IMR-90 (cell line): Measurements from ENCODE around the gene C20orf144. TPM values are rescaled to one million over a fixed set of nuclear protein-coding genes. Genes with fewer than 3 reads are reported as not detected.

ENCODE experiments used
- ATAC-seq: fragments of 200-7000 bp; cut with Tn5 transposase; 2 replicates; pipeline ENCODE4 v1.9.1; 2020; ENCODE audit warnings: low read depth, mild to moderate bottlenecking, moderate library complexity
- BruUV-seq: library from RNA; stranded (reverse); fragments of 400-500 nt; replicated peaks from 2 replicates; lab custom pipeline; 2021; lab: Mats Ljungman, UMichigan
- CTCF ChIA-PET: fragments of 300-600 bp; formaldehyde crosslinking; extraction: SDS; loops from one replicate; lab custom pipeline; 2021; ENCODE audit warnings: antibody characterized with exemption; lab: Yijun Ruan, JAX
- POLR2A ChIA-PET: fragments of 300-600 bp; sonication (Branson Sonifier 250); formaldehyde crosslinking; loops from one replicate; lab custom pipeline; 2022; ENCODE audit warnings: antibody characterized with exemption; ENCODE audit not compliant: unreplicated experiment; lab: Charles Lee
- DNase-seq: peaks from one replicate; pipeline ENCODE4 v3.0.0; 2013
- H2AFZ ChIP-seq: replicated peaks from 2 replicates; pipeline ENCODE3; 2013; ENCODE audit warnings: low read length, mild to moderate bottlenecking; ENCODE audit not compliant: poor library complexity
- H2AK5ac ChIP-seq: 2 replicates; pipeline ENCODE4 v1.6.1; 2013; ENCODE audit warnings: low read depth, low read length, inconsistent platforms
- H2AK9ac ChIP-seq: replicated peaks from 2 replicates; pipeline ENCODE3; 2013; ENCODE audit warnings: mild to moderate bottlenecking, low read depth, low read length, moderate library complexity; ENCODE audit not compliant: poor library complexity
- H2BK120ac ChIP-seq: 2 replicates; pipeline ENCODE4 v1.6.1; 2013; ENCODE audit warnings: low read depth, low read length, inconsistent platforms
- H2BK15ac ChIP-seq: 3 replicates; pipeline ENCODE4 v1.6.1; 2013; ENCODE audit warnings: low read depth, low read length, inconsistent platforms
- H2BK20ac ChIP-seq: 2 replicates; pipeline ENCODE4 v1.6.1; 2013; ENCODE audit warnings: low read depth, mild to moderate bottlenecking, inconsistent platforms, low read length, moderate library complexity
- H2BK5ac ChIP-seq: 2 replicates; pipeline ENCODE4 v1.6.1; 2013; ENCODE audit warnings: mild to moderate bottlenecking, low read depth, low read length, inconsistent platforms; ENCODE audit not compliant: poor library complexity, severe bottlenecking
- H3K14ac ChIP-seq: replicated peaks from 2 replicates; pipeline ENCODE4 v1.6.1; 2013; ENCODE audit warnings: low read depth, low read length, inconsistent platforms
- H3K18ac ChIP-seq: 2 replicates; pipeline ENCODE4 v1.6.1; 2013; ENCODE audit warnings: low read depth, low read length, control low read depth
- H3K23ac ChIP-seq: 2 replicates; pipeline ENCODE4 v1.6.1; 2013; ENCODE audit warnings: low read depth, low read length, inconsistent platforms
- H3K27ac ChIP-seq: 2 replicates; pipeline ENCODE4 v1.5.1; 2013; ENCODE audit warnings: mild to moderate bottlenecking, control low read depth, low read length; ENCODE audit not compliant: insufficient read depth
- H3K27me3 ChIP-seq: 2 replicates; pipeline ENCODE4 v1.6.1; 2013; ENCODE audit warnings: low read length; ENCODE audit not compliant: control insufficient read depth, insufficient read depth
- H3K36me3 ChIP-seq: 2 replicates; pipeline ENCODE4 v1.6.1; 2013; ENCODE audit warnings: low read length, mixed read lengths; ENCODE audit not compliant: control insufficient read depth, insufficient read depth
- H3K4ac ChIP-seq: 2 replicates; pipeline ENCODE4 v1.6.1; 2013; ENCODE audit warnings: low read depth, low read length, inconsistent platforms
- H3K4me1 ChIP-seq: 2 replicates; pipeline ENCODE4 v1.6.1; 2013; ENCODE audit warnings: low read length, mixed read lengths; ENCODE audit not compliant: control insufficient read depth, insufficient read depth
- H3K4me2 ChIP-seq: 2 replicates; pipeline ENCODE4 v1.6.1; 2013; ENCODE audit warnings: low read depth, mild to moderate bottlenecking, control low read depth, low read length, moderate library complexity
- H3K4me3 ChIP-seq: 2 replicates; pipeline ENCODE4 v1.5.1; 2013; ENCODE audit warnings: low read depth, mild to moderate bottlenecking, control low read depth, low read length, moderate library complexity; ENCODE audit not compliant: insufficient read depth
- H3K56ac ChIP-seq: 2 replicates; pipeline ENCODE4 v1.6.1; 2013; ENCODE audit warnings: low read length, inconsistent platforms; ENCODE audit not compliant: insufficient read depth; ENCODE audit errors: extremely low read depth
- H3K79me1 ChIP-seq, 2 experiments: 2 replicates each; pipeline ENCODE4 v1.6.1; 2013; ENCODE audit warnings: low read length in 2 of 2, inconsistent platforms in 1 of 2, low read depth in 1 of 2
- H3K9ac ChIP-seq: 2 replicates; pipeline ENCODE4 v1.6.1; 2013; ENCODE audit warnings: low read depth, low read length, control low read depth
- H3K9me1 ChIP-seq: 2 replicates; pipeline ENCODE4 v1.6.1; 2013; ENCODE audit warnings: low read length, inconsistent platforms; ENCODE audit not compliant: insufficient read depth
- H3K9me3 ChIP-seq: 2 replicates; pipeline ENCODE4 v1.6.1; 2013; ENCODE audit warnings: low read length; ENCODE audit not compliant: control insufficient read depth, insufficient read depth
- H4K20me1 ChIP-seq: 2 replicates; pipeline ENCODE4 v1.6.1; 2013; ENCODE audit warnings: low read length, inconsistent platforms; ENCODE audit not compliant: insufficient read depth
- H4K5ac ChIP-seq: 2 replicates; pipeline ENCODE4 v1.6.1; 2013; ENCODE audit warnings: mild to moderate bottlenecking, low read depth, low read length, control low read depth
- H4K8ac ChIP-seq, 2 experiments: 2 replicates each; pipeline ENCODE4 v1.6.1; 2013; ENCODE audit warnings: low read depth in 2 of 2, low read length in 2 of 2, control low read depth in 1 of 2, inconsistent platforms in 1 of 2
- H4K91ac ChIP-seq: 2 replicates; pipeline ENCODE4 v1.6.1; 2013; ENCODE audit warnings: low read depth, low read length, inconsistent platforms; ENCODE audit not compliant: insufficient read depth
- BHLHE40 ChIP-seq: fragments of 150-350 bp; IDR thresholded peaks from 2 replicates; pipeline ENCODE4 v1.6.1; 2016; ENCODE audit warnings: mild to moderate bottlenecking, low read depth, low read length
- CEBPB ChIP-seq: IDR thresholded peaks from 2 replicates; pipeline ENCODE4 v1.6.1; 2012; ENCODE audit warnings: low read depth, low read length, improper control_type of control experiment
- CHD1 ChIP-seq: IDR thresholded peaks from 2 replicates; pipeline ENCODE4 v1.6.1; 2012; ENCODE audit warnings: low read depth, low read length, improper control_type of control experiment
- MAFK ChIP-seq: IDR thresholded peaks from 2 replicates; pipeline ENCODE4 v1.6.1; 2012; ENCODE audit warnings: low read depth, low read length, improper control_type of control experiment
- MAZ ChIP-seq: IDR thresholded peaks from 2 replicates; pipeline ENCODE4 v1.6.1; 2012; ENCODE audit warnings: low read depth, mild to moderate bottlenecking, low read length, improper control_type of control experiment, moderate library complexity, borderline replicate concordance
- MXI1 ChIP-seq: IDR thresholded peaks from 2 replicates; pipeline ENCODE4 v1.6.1; 2012; ENCODE audit warnings: low read depth, mild to moderate bottlenecking, low read length, moderate library complexity, borderline replicate concordance
- NFE2L2 ChIP-seq: fragments of 150-350 bp; IDR thresholded peaks from 2 replicates; pipeline ENCODE4 v1.6.1; 2016; ENCODE audit warnings: low read depth, mild to moderate bottlenecking, low read length
- POLR2A ChIP-seq: IDR thresholded peaks from 2 replicates; pipeline ENCODE4 v1.6.1; 2012; ENCODE audit warnings: mild to moderate bottlenecking, low read depth, low read length
- RCOR1 ChIP-seq: IDR thresholded peaks from 2 replicates; pipeline ENCODE4 v1.6.1; 2012; ENCODE audit warnings: mild to moderate bottlenecking, low read length, improper control_type of control experiment; ENCODE audit not compliant: insufficient replicate concordance
- RFX5 ChIP-seq: IDR thresholded peaks from 2 replicates; pipeline ENCODE4 v1.8.0; 2012; ENCODE audit warnings: low read depth, mild to moderate bottlenecking, low read length, moderate library complexity
- WGBS, 2 experiments: methylation state at CpG; one replicate each; pipeline versions ENCODE4 v1.1.5 to v1.1.7; 2013; ENCODE audit warnings: missing lambda C conversion rate in 2 of 2; ENCODE audit not compliant: insufficient read length in 1 of 2; ENCODE audit errors: extremely low coverage in 2 of 2; 5-methylcytosine and 5-hydroxymethylcytosine counted together
- dilution Hi-C: fragments of 300-500 bp; cut with HindIII; formaldehyde crosslinking; loops from one replicate; pipeline ENCODE4 v1.14.3; 2018; ENCODE audit warnings: low sequenced_read_pairs; ENCODE audit not compliant: unreplicated experiment
- in situ Hi-C: fragments of 300-500 bp; cut with MboI; formaldehyde crosslinking; loops from 3 replicates; pipeline ENCODE4 v1.14.3; 2019; ENCODE audit warnings: low sequenced_read_pairs, inconsistent platforms, mixed read lengths
- intact Hi-C: fragments of 100-400 bp; cut with micrococcal nuclease; formaldehyde crosslinking; loops from 2 replicates; pipeline ENCODE4 v1.10.0; 2022
- polyA plus RNA-seq, 3 experiments: library from polyadenylated mRNA; depleted of rRNA; stranded (reverse); fragments of >200 nt; gene quantifications; 2 replicates each; pipeline ENCODE4 v1.2.3, GENCODE V29; 2012; ENCODE audit warnings: low replicate concordance in 1 of 3
- total RNA-seq: library from RNA; depleted of rRNA; stranded (reverse); fragments of >200 nt; gene quantifications from 2 replicates; pipeline ENCODE4 v1.2.3, GENCODE V29; 2012

C20orf144 gene
- total and polyA plus RNA-seq, 2 of the 4 experiments (the other 2 are of a cell fraction), result under 0.01 to 0.19 TPM

DNA sequence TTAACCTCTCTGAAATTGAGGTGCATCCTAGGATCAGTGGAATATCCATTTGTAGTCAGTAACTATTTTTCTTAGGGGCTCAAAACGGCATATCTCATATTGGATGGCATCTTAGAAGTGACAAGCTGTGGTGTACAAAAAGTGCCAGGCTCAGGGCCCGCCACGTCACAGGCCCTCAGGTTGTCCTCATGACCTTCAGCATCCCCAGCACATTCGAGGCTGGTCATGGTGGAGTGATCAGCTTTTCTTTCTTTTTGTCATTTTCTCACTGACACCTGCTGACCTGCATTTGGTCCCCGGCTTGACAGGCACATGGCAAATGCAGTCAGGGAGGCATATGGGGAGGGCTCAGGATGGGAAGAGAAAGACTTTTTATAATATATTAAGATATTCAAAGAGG is 31.2 kb downstream of the C20orf144 start:
- H3K14ac ChIP-seq, result no peak overlapping the region
- TF ChIP-seq MXI1, result no peak
- TF ChIP-seq MAFK, result no peak
- no peak for TF ChIP-seq BHLHE40
- TF ChIP-seq CHD1, result no peak
- TF ChIP-seq NFE2L2, result no peak
- no peak for TF ChIP-seq MAZ
- no peak for TF ChIP-seq CEBPB
- TF ChIP-seq RFX5, result no peak
- TF ChIP-seq POLR2A, result no peak
- no peak for TF ChIP-seq RCOR1
- no peak overlapping the region for H3K27ac ChIP-seq
- ATAC-seq (no peak), DNase-seq (no peak)
- H3K36me3 ChIP-seq, result no peaks in the 10 kb centered on the region
- H3K18ac ChIP-seq, result no peak overlapping the region
- no peak overlapping the region for H2BK20ac ChIP-seq
- no peak overlapping the region for H2AK5ac ChIP-seq
- intact Hi-C loops, result no loop called here
- dilution Hi-C loops, result no loop called here
- in situ Hi-C loops, result no loop called here
- no peak overlapping the region for H3K9ac ChIP-seq
- no peaks in the 10 kb centered on the region for H3K9me3 ChIP-seq
- no peaks in the 10 kb centered on the region for H3K79me1 ChIP-seq
- H3K4me1 ChIP-seq, result no peaks in the 10 kb centered on the region
- WGBS, 2 experiments, result no CpG with 5 or more reads among the region's 5 CpGs
- 0 out of 2 replicates have a peak, but pooled peaks cover 2% of the 10 kb centered on the region for H3K9me1 ChIP-seq
- H4K8ac ChIP-seq, result no peak overlapping the region
- H4K91ac ChIP-seq, result no peak overlapping the region
- no peak overlapping the region for H3K23ac ChIP-seq
- ChIA-PET POLR2A (no interaction called here), CTCF (no interaction called here)
- no peaks in the 10 kb centered on the region for H4K20me1 ChIP-seq
- H3K4me3 ChIP-seq, result no peak overlapping the region
- H2BK5ac ChIP-seq, result no peak overlapping the region
- H2AFZ ChIP-seq, result no peak overlapping the region
- no peak overlapping the region for H2AK9ac ChIP-seq
- H3K4me2 ChIP-seq, result no peak overlapping the region
- no peaks in the 10 kb centered on the region for H3K27me3 ChIP-seq
- no TSS peak for BruUV-seq
- H2BK120ac ChIP-seq, result no peak overlapping the region
- H4K5ac ChIP-seq, result no peak overlapping the region
- no peak overlapping the region for H3K56ac ChIP-seq
- no peak overlapping the region for H3K4ac ChIP-seq
- no peak overlapping the region for H2BK15ac ChIP-seq
